Peyer's patch (tissue), 4 donors: ENCODE measurements around the gene ANXA2. TPM values are rescaled to one million over a fixed set of nuclear protein-coding genes. Genes with fewer than 3 reads are reported as not detected.

Experiments
- DNase-seq, 3 donors: peaks; one replicate each; pipeline ENCODE4 v3.0.0-alpha.2; 2017 to 2019
- H3K27ac ChIP-seq, 4 donors: fragments of 200-600 bp; sonication (generic); one replicate each; pipeline ENCODE4 v1.5.1; 2016 to 2019
- H3K27me3 ChIP-seq, 2 donors: fragments of 200-600 bp; sonication (generic); one replicate each; pipeline ENCODE4 v1.5.1; 2019
- H3K36me3 ChIP-seq, 3 donors: fragments of 200-600 bp; sonication (generic); one replicate each; pipeline ENCODE4 v1.5.1; 2016 to 2019
- H3K4me1 ChIP-seq, 4 donors: fragments of 200-600 bp; sonication (generic); one replicate each; pipeline ENCODE4 v1.5.1; 2016 to 2019
- H3K4me3 ChIP-seq, 4 donors: fragments of 200-600 bp; sonication (generic); 1 replicate in 3 of 4; 2 replicates in 1 of 4; pipeline ENCODE4 v1.5.1; 2016 to 2019; ENCODE audit warnings: mild to moderate bottlenecking in 1 of 4
- H3K9me3 ChIP-seq, 4 donors: fragments of 200-600 bp; sonication (generic); one replicate each; pipeline ENCODE4 v1.5.1; 2016 to 2019; ENCODE audit warnings: mild to moderate bottlenecking in 1 of 4
- CTCF ChIP-seq, 6 experiments: fragments of 450-650 bp in 4 of 6; fragments of 200-600 bp in 2 of 6; sonication (generic) in 1 of 6; IDR thresholded peaks; one replicate each; pipeline ENCODE4 v1.5.1; 2017 to 2019; ENCODE audit warnings: antibody characterized with exemption in 6 of 6, mild to moderate bottlenecking in 3 of 6, moderate library complexity in 1 of 6
- POLR2A ChIP-seq, 2 donors: fragments of 450-650 bp; IDR thresholded peaks; one replicate each; pipeline ENCODE4 v1.5.1; 2017; ENCODE audit warnings: antibody characterized with exemption in 2 of 2, mild to moderate bottlenecking in 2 of 2, moderate library complexity in 2 of 2
- total RNA-seq, 4 donors: library from RNA; depleted of rRNA; stranded (reverse); fragments of >200 nt; gene quantifications; one replicate each; pipeline ENCODE4 v1.1.0, GENCODE V29; 2016

Gene ANXA2
- total RNA-seq, 4 donors from 2014 or later = 564 to 802 (median 681) TPM

GRCh38 chr15:60395276-60396011 is 2.3 kb downstream of the ANXA2 start:
- DNase-seq = no peak
- Histone ChIP-seq H3K27ac (peak overlapping the region in 3 of 4 donors; percentile 97 to 100 (median 98)), H3K4me1 (peaks cover 0 to 60% (median 20%) of the 10 kb centered on the region in 4 donors), H3K27me3 (no peaks in the 10 kb centered on the region), H3K9me3 (no peaks in the 10 kb centered on the region), H3K4me3 (peak overlapping the region in 2 of 4 donors; percentile 34 to 94), H3K36me3 (peaks cover 0 to 15% (median 0%) of the 10 kb centered on the region in 3 donors)
- no peak for TF ChIP-seq CTCF (IDR thresholded peaks at IDR 0.05)
- TF ChIP-seq POLR2A (IDR thresholded peaks at IDR 0.05) = no peak

- peaks cover 0 to 15% (median 0%) of the 10 kb centered on the region in 3 donors for H3K36me3 ChIP-seq
- DNase-seq = no peak
- no peaks in the 10 kb centered on the region for H3K27me3 ChIP-seq
- peaks cover 0 to 67% (median 22%) of the 10 kb centered on the region in 4 donors for H3K4me1 ChIP-seq
- peak overlapping the region in 3 of 4 donors; percentile 97 to 100 (median 98) for H3K27ac ChIP-seq
- H3K4me3 ChIP-seq = peak overlapping the region in 2 of 4 donors; percentile 31 to 94
- TF ChIP-seq POLR2A (IDR thresholded peaks at IDR 0.05) (no peak), CTCF (IDR thresholded peaks at IDR 0.05) (no peak)
- no peaks in the 10 kb centered on the region for H3K9me3 ChIP-seq
Observed at GRCh38 chr15:60394689-60395097, 3.1 kb downstream of the ANXA2 start.

GRCh38 chr15:60392986-60393790 is 4.6 kb downstream of the ANXA2 start:
- peak in 2 of 3 donors; percentile 73 to 86 for DNase-seq
- peaks cover 0 to 81% (median 22%) of the 10 kb centered on the region in 4 donors for H3K4me1 ChIP-seq
- TF ChIP-seq POLR2A (IDR thresholded peaks at IDR 0.05) = peak in 1 of 2 donors; percentile 50
- no peak for TF ChIP-seq CTCF (IDR thresholded peaks at IDR 0.05)
- peak overlapping the region in 2 of 4 donors; percentile 35 to 94 for H3K4me3 ChIP-seq
- peaks cover 0 to 15% (median 0%) of the 10 kb centered on the region in 3 donors for H3K36me3 ChIP-seq
- no peaks in the 10 kb centered on the region for H3K9me3 ChIP-seq
- H3K27ac ChIP-seq = peak overlapping the region; percentile 8 to 100 (median 98)
- no peaks in the 10 kb centered on the region for H3K27me3 ChIP-seq

GRCh38 chr15:60392601-60392985 is 5.2 kb downstream of the ANXA2 start:
- H3K4me1 ChIP-seq = peaks cover 0 to 83% (median 22%) of the 10 kb centered on the region in 4 donors

More at GRCh38 chr15:60392601-60392985, 5.2 kb downstream of the ANXA2 start:
- Histone ChIP-seq H3K36me3 (peaks cover 0 to 15% (median 0%) of the 10 kb centered on the region in 3 donors), H3K9me3 (no peaks in the 10 kb centered on the region), H3K27ac (peak overlapping the region in 3 of 4 donors; percentile 97 to 100 (median 98)), H3K27me3 (no peaks in the 10 kb centered on the region), H3K4me3 (no peak overlapping the region)
- TF ChIP-seq POLR2A (IDR thresholded peaks at IDR 0.05) = no peak
- TF ChIP-seq CTCF (IDR thresholded peaks at IDR 0.05) = no peak
- no peak for DNase-seq
